Testis (tissue), 2 donors: ENCODE measurements around the gene DKK3.

Source experiments
- POLR2A ChIP-seq: fragments of 450-650 bp; IDR thresholded peaks from one replicate; pipeline ENCODE4 v1.6.1; 2017; ENCODE audit warnings: antibody characterized with exemption, mild to moderate bottlenecking, moderate library complexity
- TF ChIP-seq, protein P1 (sequence below), 3 experiments: fragments of 450-650 bp in 2 of 3; fragments of 200-600 bp in 1 of 3; sonication (generic) in 1 of 3; IDR thresholded peaks; one replicate each; pipeline ENCODE4 v1.5.1; 2016 to 2019; ENCODE audit warnings: antibody characterized with exemption in 3 of 3, mild to moderate bottlenecking in 2 of 3, moderate library complexity in 1 of 3

DNA sequence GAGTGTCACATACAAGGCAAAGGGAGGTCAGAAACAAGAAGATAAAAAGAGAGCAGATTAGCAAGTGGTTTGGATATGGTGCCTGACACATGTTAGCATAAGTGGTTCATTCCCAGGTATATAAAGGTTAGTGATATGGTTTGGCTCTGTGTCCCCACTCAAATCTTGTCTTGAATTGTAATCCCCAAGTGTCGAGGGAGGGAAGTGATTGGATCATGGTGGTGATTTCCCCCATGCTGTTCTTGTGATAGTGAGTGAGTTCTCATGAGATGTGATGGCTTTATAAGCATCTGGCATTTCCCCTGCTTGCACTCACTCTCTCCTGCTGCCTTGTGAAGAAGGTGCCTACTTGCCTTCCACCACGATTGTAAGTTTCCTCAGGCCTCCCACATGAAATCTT, 12.1 kb upstream of the DKK3 start:
- TF ChIP-seq, protein P1, sequence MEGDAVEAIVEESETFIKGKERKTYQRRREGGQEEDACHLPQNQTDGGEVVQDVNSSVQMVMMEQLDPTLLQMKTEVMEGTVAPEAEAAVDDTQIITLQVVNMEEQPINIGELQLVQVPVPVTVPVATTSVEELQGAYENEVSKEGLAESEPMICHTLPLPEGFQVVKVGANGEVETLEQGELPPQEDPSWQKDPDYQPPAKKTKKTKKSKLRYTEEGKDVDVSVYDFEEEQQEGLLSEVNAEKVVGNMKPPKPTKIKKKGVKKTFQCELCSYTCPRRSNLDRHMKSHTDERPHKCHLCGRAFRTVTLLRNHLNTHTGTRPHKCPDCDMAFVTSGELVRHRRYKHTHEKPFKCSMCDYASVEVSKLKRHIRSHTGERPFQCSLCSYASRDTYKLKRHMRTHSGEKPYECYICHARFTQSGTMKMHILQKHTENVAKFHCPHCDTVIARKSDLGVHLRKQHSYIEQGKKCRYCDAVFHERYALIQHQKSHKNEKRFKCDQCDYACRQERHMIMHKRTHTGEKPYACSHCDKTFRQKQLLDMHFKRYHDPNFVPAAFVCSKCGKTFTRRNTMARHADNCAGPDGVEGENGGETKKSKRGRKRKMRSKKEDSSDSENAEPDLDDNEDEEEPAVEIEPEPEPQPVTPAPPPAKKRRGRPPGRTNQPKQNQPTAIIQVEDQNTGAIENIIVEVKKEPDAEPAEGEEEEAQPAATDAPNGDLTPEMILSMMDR (IDR thresholded peaks at IDR 0.05) = no peak
- TF ChIP-seq POLR2A = no peak
